ENCODE measurements around the gene CAPZB. TPM values are rescaled to one million over a fixed set of nuclear protein-coding genes. Genes with fewer than 3 reads are reported as not detected.

The CAPZB gene
- polyA plus RNA-seq, 1 experiment, result 276 TPM

DNA sequence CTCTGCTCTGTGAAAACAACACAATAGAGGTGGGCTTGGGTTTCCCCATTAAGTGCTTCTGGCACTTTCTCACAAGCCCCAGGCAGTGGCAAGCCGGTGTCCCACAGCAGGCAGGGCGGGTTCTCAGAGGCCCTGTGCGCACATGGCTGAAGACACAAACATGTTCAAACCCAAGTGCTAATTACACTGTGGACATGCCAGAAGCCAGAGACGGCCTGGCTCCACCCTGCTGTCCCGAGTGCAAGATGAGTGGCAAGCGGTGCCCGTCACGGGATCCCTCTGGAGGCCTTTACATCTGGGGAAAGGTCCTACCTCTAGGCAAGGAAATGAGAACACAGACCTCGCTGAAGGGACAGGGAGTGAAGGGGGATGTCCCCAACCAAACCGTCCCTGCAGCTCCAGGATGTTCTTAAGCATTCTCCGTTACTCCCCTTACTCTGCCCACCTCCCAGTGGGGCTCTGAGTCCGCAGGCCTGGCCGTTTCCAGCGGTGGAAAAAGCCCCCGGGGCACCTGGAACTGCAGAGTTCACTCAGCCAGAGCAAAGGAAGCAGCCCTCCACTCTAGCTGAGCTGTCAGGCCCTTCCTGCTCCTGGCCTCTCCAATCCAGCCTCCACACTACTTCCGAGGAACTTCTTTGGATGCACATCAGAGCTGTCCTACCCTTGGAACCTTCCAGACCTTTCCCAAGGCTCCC is 115.8 kb downstream of the CAPZB start:
- CTCF ChIA-PET, result interaction anchor here (1.2 kb wide), 1 partner anchor 21 kb away, joined by 3 read pairs; no protein-coding TSS in a partner anchor
- peaks cover 9% of the 10 kb centered on the region for H3K36me3 ChIP-seq (ENCODE audit: control insufficient read depth, insufficient read depth, low read length)
- DNase-seq (ENCODE audit: low read depth), result no peak
- no peaks in the 10 kb centered on the region for H3K27me3 ChIP-seq (ENCODE audit: control insufficient read depth, insufficient read depth, low read length)
- TF ChIP-seq, protein P1, sequence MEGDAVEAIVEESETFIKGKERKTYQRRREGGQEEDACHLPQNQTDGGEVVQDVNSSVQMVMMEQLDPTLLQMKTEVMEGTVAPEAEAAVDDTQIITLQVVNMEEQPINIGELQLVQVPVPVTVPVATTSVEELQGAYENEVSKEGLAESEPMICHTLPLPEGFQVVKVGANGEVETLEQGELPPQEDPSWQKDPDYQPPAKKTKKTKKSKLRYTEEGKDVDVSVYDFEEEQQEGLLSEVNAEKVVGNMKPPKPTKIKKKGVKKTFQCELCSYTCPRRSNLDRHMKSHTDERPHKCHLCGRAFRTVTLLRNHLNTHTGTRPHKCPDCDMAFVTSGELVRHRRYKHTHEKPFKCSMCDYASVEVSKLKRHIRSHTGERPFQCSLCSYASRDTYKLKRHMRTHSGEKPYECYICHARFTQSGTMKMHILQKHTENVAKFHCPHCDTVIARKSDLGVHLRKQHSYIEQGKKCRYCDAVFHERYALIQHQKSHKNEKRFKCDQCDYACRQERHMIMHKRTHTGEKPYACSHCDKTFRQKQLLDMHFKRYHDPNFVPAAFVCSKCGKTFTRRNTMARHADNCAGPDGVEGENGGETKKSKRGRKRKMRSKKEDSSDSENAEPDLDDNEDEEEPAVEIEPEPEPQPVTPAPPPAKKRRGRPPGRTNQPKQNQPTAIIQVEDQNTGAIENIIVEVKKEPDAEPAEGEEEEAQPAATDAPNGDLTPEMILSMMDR (IDR thresholded peaks at IDR 0.05; ENCODE audit: insufficient read depth, low read depth, low read length), result no peak
- POLR2A ChIA-PET, result no interaction called here
- H3K4me3 ChIP-seq (ENCODE audit: low read depth, low read length), result no peak overlapping the region

DNA sequence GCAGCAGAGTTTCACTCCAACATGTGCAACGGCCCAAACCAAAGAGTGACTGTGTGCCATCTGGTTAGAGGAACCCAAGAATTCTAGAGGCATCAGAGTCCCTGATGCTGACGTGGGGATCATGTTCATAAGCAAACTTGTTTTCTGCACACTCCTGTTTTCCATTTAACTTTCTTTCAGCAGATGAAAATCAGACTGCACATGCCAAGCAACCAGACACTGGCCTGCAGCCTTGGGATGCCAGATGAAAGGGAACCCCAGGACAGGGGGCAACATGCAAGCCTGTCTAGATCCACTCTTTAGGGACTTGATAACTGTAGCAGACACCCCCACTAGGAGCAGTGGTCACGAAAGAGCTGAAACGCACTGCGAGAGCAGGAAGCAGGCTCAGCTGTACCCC is 116.4 kb downstream of the CAPZB start:
- ChIA-PET CTCF (interaction anchor here (1.2 to 1.8 kb wide), 3 partner anchors 22 to 35 kb away, joined by 3 to 5 read pairs (median 3); no protein-coding TSS in a partner anchor), POLR2A (no interaction called here)
- H3K4me3 ChIP-seq (ENCODE audit: low read depth, low read length), result no peak overlapping the region
- no peaks in the 10 kb centered on the region for H3K27me3 ChIP-seq (ENCODE audit: control insufficient read depth, insufficient read depth, low read length)
- TF ChIP-seq, protein P1 (IDR thresholded peaks at IDR 0.05; ENCODE audit: insufficient read depth, low read depth, low read length), result no peak
- no peak for DNase-seq (ENCODE audit: low read depth)
- peaks cover 7% of the 10 kb centered on the region for H3K36me3 ChIP-seq (ENCODE audit: control insufficient read depth, insufficient read depth, low read length)

DNA sequence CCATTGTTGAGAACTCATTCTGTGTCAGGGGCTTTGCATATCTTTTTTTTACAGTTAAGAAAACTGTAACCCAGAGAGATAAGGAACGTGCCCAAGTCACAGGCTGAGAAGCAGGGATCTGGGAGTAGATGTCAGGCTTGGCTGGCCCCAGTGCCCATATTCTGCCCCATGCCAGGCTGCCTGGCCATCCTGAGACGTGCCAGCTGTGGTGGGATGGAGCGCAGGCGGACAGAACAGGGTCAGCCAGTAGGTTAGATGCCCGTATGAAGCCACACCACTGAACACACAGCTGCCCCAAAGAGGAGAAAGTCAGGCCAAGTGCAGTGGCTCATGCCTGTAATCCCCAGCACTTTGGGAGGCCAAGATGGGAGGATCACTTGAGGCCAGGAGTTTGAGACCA is 117.3 kb downstream of the CAPZB start:
- POLR2A ChIA-PET, result no interaction called here
- peaks cover 6% of the 10 kb centered on the region for H3K36me3 ChIP-seq (ENCODE audit: control insufficient read depth, insufficient read depth, low read length)
- H3K27me3 ChIP-seq (ENCODE audit: control insufficient read depth, insufficient read depth, low read length), result no peaks in the 10 kb centered on the region
- TF ChIP-seq, protein P1 (IDR thresholded peaks at IDR 0.05; ENCODE audit: insufficient read depth, low read depth, low read length), result no peak
- H3K4me3 ChIP-seq (ENCODE audit: low read depth, low read length), result no peak overlapping the region
- CTCF ChIA-PET, result interaction anchor here (1.0 to 1.8 kb wide), 3 partner anchors 26 to 281 kb away, joined by 3 to 5 read pairs (median 3); no protein-coding TSS in a partner anchor
- no peak for DNase-seq (ENCODE audit: low read depth)

DNA sequence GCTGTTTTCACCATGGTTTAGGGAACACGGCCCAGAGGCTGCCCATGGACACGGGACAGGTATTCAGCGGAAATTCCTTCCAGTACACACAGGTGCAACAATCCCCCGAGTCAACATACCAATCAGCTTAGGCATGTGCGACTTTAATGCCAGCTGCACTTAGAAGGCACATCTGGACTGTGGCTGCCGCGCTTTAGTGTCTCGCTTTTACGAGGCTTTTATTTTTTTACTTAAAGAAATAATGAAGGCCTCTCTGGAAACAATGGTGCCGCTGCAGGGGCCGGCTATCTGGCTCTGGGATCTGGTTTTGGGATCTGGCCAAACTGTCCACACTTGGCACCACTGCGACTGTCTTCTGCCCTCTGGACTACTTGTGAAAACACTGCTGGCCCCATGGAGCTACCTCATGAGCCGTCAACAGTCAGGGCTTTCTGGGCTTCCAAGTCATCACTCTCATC is 117.7 kb downstream of the CAPZB start:
- ChIA-PET CTCF (interaction anchor here (1.0 to 1.8 kb wide), 2 partner anchors 26 to 281 kb away, joined by 3 to 5 read pairs; no protein-coding TSS in a partner anchor), POLR2A (no interaction called here)
- TF ChIP-seq, protein P1 (IDR thresholded peaks at IDR 0.05; ENCODE audit: insufficient read depth, low read depth, low read length), result no peak
- DNase-seq (ENCODE audit: low read depth), result no peak
- Histone ChIP-seq H3K36me3 (ENCODE audit: control insufficient read depth, insufficient read depth, low read length) (peaks cover 6% of the 10 kb centered on the region), H3K4me3 (ENCODE audit: low read depth, low read length) (no peak overlapping the region), H3K27me3 (ENCODE audit: control insufficient read depth, insufficient read depth, low read length) (no peaks in the 10 kb centered on the region)

DNA sequence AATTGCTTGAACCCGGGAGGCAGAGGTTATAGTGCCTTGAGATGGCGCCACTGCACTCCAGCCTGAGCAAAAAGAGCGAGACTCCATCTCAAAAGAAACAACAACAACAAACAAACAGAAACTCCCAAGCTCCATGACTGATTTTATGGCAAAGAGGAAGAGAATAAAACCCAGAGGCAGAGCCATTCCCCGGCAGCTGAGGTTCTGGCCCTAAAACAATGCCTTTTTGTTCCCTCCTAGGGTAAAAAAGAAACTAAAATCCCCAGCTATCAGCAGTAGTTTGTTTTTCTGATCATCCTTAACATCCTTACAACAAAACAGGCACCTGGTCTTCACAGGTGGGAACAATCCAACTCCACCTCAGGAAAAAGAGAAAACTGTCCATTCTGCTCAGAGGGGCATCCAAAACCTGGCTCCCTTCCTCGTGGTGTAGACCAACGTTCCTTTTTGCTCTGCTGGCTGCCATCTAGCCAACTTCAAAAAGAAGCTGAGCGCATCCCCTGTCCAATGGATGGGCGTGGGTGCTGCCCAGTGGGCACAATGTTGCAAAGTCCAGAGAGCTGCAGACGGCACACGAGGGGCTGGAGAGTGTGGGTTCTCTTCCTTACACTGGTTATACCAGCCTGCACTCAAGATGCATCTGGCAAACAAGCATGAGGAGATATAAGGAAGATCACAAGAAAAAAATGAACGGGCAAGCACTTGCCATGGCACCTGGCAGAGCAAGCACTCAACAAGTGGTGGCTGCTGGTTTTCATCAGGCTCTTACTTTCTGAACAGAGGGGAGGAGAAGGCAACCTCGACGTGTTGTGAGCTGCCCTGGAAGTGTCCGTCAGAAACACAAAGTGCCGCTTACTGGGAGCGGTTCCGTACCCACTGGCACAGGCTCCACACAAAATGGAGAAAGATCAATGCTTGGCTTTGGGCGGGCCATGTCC is 118.5 kb downstream of the CAPZB start:
- DNase-seq (ENCODE audit: low read depth), result no peak
- POLR2A ChIA-PET, result no interaction called here

More for the DNA sequence above, 118.5 kb downstream of the CAPZB start:
- H3K36me3 ChIP-seq (ENCODE audit: control insufficient read depth, insufficient read depth, low read length), result peaks cover 4% of the 10 kb centered on the region
- CTCF ChIA-PET, result interaction anchor here (0.5 to 1.8 kb wide), 2 partner anchors 19 to 25 kb away, joined by 3 to 5 read pairs; no protein-coding TSS in a partner anchor
- H3K4me3 ChIP-seq (ENCODE audit: low read depth, low read length), result no peak overlapping the region
- TF ChIP-seq, protein P1 (IDR thresholded peaks at IDR 0.05; ENCODE audit: insufficient read depth, low read depth, low read length), result no peak
- no peaks in the 10 kb centered on the region for H3K27me3 ChIP-seq (ENCODE audit: control insufficient read depth, insufficient read depth, low read length)
